ENCODE measurements around the gene REV1.

DNA sequence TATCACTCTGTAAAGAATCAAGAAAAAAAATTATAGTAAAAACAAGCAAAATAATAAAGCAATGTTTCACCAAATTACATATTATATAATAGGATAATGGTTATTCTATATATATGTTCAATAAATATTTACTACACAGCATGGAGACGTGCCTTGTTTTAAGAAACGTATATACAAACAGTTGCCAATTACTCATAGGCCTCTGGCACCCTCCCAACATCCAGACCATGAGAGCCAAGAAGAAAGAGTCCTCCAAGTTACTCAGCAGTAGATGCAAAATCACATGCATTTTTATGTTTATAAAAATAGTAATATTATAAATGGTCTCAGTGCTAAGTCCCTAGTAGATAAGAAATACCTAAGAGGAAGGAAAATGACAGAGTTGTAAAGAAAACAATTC, 64.8 kb downstream of the REV1 start:
- TF ChIP-seq, protein P1, sequence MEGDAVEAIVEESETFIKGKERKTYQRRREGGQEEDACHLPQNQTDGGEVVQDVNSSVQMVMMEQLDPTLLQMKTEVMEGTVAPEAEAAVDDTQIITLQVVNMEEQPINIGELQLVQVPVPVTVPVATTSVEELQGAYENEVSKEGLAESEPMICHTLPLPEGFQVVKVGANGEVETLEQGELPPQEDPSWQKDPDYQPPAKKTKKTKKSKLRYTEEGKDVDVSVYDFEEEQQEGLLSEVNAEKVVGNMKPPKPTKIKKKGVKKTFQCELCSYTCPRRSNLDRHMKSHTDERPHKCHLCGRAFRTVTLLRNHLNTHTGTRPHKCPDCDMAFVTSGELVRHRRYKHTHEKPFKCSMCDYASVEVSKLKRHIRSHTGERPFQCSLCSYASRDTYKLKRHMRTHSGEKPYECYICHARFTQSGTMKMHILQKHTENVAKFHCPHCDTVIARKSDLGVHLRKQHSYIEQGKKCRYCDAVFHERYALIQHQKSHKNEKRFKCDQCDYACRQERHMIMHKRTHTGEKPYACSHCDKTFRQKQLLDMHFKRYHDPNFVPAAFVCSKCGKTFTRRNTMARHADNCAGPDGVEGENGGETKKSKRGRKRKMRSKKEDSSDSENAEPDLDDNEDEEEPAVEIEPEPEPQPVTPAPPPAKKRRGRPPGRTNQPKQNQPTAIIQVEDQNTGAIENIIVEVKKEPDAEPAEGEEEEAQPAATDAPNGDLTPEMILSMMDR (conservative IDR thresholded peaks at IDR 0.05; ENCODE audit: low read depth in 2 of 2) = no peak
- TF ChIP-seq POLR2AphosphoS5 (IDR thresholded peaks at IDR 0.05; ENCODE audit: low read depth) (no peak), STAT1 (IDR thresholded peaks at IDR 0.05; ENCODE audit: unreplicated experiment) (no peak), ZNF331 (CRISPR knock-in tag; IDR thresholded peaks at IDR 0.05; ENCODE audit: low read depth) (no peak), ZNF114 (CRISPR knock-in tag; IDR thresholded peaks at IDR 0.05) (no peak), JUNB (IDR thresholded peaks at IDR 0.05; ENCODE audit: unreplicated experiment) (no peak)

All from GM23338 (cell line).